NCI-H1105 (cell line): ENCODE results near the gene C19orf47.

ENCODE experiments used
- DNase-seq: peaks from one replicate; lab custom pipeline; 2025; lab: John Stamatoyannopoulos, UW

The C19orf47 gene, protein sequence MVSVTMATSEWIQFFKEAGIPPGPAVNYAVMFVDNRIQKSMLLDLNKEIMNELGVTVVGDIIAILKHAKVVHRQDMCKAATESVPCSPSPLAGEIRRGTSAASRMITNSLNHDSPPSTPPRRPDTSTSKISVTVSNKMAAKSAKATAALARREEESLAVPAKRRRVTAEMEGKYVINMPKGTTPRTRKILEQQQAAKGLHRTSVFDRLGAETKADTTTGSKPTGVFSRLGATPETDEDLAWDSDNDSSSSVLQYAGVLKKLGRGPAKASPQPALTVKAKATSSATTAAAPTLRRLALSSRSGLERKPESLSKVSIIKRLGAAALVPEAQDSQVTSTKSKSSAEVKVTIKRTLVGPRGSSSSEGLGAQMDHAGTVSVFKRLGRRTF

DNA sequence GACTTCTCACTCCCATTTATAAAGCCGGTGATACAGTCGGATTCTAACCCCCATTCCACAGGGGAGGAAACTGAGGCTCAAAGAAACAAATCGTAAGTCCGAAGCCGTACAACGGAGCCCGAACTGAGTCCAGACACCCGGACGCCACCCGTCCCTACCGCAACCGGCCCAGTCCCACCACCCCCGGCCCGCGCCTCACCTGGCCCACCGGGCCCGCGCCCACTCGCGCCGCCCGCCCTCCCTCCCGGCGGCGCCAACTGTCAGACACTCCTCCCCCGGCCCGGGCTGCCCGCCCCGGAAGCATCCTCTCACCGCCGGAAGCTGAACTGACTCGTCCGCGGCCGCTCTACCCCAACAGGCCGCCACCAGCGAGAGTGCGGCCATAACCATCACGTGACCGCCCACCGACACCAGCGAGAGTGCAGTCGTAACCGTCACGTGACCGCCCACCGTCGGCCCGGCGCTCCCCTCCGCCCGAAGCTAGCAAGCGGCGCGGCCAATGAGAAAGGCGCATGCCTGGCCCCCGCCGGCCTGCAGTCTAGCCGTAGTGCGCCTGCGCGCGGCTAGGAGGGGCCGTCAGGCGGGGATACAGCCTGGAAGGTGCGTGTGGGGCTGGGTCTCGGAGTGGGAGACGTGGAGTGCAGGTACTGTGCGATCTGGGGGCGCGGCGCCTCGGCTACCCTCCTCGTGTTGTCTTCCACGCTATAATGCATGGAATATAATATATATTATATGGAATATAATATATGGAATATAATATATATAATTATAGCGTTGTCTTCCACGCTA, at the start of gene C19orf47, which contains the start of gene PLD3:
Gene C19orf47 (minus strand): TSS at position 273 of the 789 bp plus-strand sequence. CDS start 6,540 bp downstream, outside the sequence.
Gene PLD3 (plus strand): TSS at position 571 of the 789 bp plus-strand sequence. CDS start 17,789 bp downstream, outside the sequence.
- peak; percentile 99 for DNase-seq

DNA sequence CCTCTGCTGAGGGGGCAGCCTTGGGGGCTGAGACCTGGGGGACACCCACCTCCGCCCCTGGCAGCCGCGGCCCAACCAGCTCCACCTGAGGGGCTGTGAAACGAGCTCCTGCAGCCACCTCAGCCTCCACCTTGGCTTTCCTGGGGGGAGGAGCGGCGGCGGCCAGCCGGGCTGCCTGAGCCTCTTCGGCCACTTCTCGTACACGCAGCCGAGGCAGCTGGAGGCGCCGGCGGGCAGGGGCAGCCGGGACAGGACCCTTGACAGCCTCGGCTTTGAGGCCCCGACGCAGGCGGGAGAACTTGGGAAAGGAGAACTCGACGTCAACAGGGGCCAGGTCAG, 49.3 kb upstream of the C19orf47 start:
- no peak for DNase-seq

DNA sequence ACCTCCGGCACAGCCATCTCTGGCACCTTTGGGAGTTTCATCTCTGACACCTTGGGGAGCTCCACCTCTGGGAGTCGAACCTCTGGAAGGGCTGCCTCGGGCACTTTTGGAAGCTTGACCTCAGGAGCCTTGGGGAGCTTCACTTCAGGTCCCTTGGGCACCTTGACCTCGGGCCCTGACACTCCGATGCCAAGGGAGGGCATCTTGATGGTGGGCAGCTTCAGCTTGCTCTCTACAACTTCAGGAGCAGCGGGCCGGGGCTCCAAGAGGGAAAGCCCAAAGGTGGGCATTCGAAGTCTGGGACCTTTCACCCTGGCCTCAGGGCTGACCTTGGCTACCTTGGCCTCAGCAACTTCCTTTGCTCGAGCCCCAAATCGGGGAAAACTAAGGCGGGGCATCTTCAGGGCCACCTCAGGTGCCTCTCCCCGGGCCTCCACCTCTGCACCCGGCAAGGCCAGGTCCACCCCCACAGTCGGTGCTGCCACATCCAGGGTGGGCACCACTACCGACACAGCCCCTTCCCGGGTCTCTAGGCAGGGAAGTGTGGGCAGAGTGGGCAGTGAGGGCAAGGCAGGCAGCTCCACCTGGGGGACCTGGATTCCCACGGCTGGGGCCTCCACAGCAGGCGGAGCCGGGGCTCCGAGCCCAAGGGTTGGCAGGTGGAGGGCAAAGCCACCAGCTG, 48.8 kb upstream of the C19orf47 start:
- DNase-seq: no peak

DNA sequence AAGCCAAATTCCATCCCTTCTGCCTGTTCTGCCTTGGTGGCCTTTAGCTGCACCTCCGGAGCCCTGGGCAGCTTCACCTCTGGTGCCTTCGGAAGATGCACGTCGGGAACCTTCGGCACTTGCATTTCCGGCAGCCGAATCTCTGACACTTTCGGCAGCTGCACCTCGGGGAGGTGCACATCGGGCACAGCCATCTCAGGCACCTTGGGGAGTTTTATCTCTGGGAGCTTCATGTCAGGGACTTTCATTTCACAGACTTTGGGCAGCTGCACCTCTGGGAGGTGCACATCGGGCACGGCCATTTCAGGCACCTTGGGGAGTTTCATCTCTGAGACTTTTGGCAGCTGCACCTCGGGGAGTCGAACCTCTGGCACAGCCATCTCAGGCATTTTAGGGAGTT, 47.8 kb upstream of the C19orf47 start:
- DNase-seq: no peak

DNA sequence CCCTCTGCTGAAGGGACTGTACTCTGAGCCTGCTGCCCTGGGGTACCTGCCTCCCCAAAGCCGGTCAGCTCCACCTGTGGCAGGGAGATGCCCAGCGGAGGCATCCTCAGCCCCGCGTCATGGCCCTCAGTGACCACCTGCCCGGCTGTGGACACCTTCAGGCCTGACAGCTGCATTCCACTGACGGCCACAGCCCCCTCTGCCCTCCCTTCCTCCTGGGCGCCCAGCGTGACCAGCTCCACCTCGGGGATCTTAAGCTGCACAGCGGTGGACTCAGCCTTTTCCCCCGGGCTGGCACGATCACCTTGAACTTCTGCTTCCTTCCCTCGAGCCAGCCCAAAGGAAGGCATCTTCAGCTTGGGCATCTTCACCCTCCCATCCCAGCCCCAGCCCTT, 46.6 kb upstream of the C19orf47 start:
- no peak for DNase-seq

DNA sequence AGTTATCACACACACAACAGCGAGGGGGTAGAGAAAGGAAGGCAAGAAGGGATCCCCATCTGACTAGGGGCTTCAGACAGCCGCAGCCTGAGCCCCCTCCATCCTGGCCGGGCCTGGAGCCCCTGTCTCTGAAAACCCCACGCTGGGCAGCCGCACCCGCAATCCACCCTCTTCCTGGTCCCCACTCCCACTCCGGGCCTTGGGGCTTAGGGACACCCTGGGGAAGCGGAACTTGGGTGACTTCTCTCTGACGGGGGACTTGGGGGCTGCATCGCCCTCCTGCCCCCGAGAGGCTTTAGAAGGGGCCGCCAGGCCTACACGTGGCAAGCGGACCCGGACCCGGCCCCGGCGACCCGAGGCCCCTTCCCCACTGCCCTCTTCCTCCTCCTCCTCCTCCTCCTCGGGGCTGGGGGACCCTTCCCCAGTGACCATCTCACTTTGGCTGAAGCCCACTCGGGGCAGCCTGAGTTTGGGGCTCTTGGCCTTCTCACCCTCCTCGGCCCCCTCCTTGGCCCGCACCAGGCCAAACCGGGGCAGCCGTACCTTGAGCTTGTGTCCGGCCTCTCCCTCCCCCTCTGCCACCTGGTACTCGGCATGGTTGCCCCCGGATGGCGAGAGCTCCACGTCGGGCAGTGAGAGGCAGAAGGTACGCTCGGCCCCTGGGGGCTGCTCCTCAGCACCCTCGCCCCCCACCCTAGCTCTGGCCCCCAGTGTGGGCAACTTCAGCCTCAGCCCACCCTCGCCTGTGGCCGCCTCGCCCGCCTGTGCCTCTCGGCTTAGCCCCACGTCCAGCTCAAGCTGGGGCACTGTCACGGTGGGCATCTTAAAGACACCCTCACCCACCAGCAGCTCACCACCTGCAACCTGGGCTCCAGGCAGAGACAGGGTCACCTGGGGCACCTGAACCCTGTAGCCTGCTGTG, 46.0 kb upstream of the C19orf47 start:
- no peak for DNase-seq

DNA sequence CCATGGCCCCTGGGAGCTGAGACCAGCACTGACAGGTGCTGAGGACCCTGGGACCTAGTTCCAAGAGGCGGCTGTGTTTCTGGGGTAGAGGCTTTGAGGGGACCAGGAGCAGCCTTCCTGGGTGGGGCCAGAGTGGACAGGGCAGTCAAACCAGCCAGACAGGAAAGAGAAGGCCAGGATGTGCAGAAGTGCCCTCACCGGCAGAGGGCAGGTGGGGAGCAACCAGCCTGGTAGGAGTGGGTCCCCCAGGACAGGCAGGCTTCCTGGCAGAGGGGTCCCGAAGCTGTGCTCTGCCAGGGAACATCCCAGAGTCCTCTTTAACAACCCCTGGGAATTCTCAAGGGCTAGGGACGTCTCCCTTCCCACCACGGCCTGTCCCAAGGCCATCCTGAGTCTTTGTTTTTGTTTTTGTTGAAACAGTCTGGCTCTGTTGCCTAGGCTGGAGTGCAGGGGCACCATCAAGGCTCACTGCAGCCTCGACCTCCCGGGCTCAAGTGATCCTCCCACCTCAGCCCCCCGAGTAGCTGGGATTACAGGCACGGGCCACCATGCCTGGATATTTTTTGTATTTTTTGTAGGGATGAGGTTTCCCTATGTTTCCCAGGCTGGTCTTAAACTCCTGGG, 44.8 kb upstream of the C19orf47 start:
- DNase-seq: no peak

DNA sequence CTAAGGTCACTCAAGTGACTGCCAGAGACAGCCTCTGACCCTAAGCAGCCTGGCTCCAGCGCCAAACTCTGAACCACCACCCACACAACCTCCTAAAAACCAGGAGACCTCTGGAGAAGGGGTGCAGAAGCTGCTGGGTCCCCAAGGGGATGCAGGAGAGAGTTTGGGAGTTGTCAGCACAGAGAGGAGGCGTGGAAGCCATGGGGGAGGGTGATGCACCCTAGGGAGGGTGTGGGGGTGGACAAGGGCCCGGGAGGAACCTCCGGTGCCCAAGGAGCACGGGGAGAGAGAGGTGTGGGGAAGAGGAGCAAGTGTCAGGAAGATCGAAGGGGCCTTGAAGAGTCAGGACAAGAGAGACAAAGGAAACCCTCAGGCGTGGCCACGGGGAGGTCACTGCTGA, 43.9 kb upstream of the C19orf47 start:
- DNase-seq: no peak

DNA sequence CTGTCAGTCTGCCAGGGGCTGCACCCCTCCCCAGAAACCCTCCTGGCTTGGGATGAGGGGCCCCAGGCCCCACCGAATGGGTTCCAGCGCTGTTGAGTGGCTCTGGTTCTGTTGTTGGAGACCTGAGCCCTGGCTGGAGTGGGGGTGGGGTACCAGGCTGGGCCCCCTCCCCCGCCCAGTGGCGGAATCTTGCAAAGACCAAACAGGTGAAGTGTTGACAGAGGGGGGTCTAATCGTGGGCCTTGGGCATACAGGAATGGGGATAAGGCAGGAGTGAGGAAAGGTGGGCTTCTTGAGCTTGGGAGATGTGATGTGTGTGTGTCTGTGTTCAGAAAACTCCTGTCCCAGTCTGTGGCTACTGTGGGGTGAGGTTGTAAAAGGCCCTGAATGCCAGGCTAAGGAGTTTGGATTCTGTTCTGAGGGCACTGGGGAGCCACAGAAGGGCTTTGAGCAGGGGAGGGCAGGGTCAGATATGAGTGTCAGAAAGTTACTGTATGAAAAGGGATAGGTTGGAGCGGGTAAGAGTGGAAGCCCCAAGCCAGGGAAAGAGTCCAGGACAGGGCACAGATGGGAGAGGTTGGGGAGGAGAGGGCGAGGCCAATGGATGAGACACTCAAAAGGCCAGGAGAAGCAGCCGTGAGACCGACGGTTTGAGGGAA, 42.0 kb upstream of the C19orf47 start, which contains the start of gene HIPK4:
Gene HIPK4 (minus strand): TSS at position 98 of the 659 bp plus-strand sequence. CDS start 279 bp downstream, outside the sequence.
- no peak for DNase-seq

DNA sequence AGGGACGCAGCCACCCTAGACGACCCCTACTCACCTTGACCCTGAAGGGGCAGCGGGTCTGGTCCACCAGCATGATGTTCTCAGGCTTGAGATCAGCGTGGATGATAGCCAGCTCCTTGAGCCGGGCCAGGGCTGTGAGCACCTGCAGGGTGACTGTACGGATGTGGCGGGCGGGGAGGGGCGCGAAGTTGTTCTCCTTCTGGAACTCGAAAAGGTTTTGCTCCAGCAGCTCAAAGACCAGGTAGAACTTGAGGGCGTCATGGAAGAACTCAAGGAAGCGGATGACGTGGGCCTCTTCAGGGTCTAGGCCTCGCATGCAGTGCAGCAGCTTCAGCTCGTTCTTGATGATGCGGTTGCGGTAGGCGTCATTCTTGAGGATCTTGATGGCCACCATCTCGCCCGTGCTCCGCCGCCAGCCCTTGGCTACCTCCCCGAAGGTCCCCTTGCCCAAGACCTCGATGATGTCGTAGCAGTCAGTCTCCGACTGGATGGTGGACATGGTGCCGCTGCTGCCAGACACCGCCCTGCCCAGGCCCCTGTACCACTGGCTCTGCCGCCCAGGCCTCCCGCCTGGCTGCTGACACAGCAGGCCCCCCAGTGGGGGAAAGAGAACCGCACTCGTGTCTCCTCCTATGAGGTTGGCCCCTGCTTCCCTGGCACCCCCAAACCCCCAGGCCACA, 41.3 kb upstream of the C19orf47 start:
- DNase-seq: no peak

DNA sequence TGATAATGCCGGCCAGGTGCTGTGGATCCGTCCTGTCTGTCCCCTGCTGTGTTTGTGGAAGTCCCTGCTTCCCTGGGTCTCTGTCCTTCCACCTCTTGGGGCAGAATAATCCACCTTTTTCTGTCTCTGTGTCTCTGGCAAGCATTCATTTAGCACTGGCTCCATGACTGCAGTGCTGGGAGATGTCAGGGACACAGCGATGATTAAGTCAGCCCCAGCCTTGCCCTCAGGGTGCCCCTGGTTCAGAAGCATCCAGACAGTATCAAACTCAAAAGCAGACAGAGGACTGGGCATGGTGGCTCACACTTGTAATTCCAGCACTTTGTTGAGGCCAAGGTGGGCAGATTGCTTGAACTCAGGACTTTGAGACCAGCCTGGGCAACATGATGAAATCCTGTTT, 40.3 kb upstream of the C19orf47 start:
- DNase-seq: no peak

DNA sequence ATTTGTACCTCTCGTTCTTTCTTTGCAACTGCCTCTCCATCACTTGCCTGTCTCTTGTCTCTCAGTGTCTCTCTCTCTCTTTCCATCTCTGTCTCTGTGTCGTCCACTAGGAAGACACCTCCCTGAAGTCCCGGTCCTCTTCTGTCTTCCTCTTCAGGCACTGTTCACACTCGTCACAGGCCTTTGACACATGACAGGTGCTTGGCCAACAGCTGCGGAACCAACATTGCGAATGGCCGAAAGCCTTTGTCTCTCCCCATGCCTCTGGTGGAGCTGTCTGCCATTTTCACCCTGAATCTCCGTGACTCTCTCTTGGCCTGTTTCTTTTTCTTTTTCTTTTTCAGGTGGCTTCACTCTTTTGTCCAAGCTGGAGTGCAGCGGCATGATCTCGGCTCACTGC, 39.0 kb upstream of the C19orf47 start:
- DNase-seq: no peak

DNA sequence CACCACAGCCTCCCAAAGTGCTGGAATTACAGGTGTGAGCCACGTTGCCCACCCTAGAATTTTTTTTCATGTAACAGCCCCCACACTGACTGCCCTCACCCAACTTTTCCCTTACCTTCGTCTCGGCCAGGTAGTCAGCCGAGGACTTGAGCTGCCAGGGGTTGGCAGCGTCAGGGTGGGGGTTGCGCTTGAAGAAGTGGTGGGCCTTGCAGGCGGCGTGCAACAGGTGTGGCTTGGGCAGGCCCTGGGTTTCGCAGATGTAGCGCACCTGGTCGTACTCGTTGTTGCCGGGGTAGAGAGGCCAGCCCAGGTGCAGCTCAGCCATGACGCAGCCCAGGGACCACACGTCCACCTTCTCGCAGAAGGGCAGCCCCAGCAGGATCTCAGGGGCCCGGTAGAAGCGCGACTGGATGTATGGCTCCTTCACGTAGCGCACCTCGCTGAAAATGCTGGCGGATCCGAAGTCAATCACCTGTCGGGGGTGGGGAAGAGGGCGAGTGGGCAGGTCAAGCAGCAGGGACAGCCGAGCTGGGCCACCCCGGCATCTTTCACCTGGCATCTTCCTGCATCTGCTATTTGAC, 35.6 kb upstream of the C19orf47 start:
- no peak for DNase-seq

DNA sequence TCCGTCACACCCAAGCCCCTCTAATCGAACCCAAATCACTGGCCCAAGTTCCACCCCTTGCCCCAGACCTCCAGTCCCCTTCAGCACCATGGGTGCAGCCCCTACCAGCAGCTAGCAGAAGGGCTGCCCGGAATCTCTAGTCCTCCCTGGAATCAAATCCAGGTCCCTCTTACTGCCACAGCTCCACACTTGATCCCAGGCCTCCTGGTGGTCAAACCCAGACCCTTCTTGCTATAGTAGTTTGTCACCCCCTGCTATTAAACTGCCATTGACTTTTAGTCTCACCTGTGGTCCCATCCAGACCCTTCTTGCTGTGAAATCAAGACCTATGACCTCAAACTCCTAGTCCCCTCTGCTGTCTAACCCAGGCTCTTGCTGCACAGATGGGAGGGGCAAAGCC, 33.1 kb upstream of the C19orf47 start:
- no peak for DNase-seq

DNA sequence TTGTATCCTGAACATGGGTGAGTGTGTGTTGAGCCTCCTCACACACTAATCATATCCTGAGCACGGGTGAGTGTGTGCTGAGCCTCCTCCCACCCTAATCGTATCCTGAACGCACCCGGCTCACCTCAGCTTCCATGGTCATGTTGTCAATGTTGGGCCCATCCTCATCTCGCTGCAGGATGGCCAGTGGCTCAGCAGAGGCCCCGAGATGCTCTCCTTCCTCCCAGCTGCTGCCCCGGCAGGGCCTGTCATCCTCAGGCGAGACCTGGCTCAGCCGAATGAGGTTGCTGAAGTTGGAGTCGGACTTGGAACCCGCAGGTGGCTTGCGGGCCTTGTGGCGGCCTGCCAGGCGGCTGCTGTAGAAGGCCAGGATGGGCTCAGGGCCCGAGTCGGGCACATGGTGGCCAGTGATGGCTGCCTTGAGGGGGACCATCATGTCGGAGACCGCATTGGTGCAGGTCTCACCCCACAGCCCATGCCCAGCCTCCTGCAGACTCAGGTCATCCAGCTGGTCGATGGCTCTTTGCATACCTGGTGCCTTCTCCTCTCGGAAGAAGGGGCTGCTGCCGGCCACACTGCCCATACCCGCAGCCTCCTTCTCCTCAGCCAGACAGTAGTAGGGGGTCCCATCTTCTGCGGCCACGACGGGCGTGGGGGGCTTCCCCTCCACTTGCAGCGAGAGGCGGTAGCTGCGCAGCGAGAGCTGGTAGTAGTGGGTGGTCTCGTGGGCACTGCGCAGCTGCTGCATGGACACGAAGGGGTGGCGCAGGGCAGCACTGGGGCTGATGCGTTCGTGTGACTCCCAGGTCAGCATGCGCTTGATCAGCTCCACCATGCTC, 32.2 kb upstream of the C19orf47 start:
- DNase-seq: no peak

DNA sequence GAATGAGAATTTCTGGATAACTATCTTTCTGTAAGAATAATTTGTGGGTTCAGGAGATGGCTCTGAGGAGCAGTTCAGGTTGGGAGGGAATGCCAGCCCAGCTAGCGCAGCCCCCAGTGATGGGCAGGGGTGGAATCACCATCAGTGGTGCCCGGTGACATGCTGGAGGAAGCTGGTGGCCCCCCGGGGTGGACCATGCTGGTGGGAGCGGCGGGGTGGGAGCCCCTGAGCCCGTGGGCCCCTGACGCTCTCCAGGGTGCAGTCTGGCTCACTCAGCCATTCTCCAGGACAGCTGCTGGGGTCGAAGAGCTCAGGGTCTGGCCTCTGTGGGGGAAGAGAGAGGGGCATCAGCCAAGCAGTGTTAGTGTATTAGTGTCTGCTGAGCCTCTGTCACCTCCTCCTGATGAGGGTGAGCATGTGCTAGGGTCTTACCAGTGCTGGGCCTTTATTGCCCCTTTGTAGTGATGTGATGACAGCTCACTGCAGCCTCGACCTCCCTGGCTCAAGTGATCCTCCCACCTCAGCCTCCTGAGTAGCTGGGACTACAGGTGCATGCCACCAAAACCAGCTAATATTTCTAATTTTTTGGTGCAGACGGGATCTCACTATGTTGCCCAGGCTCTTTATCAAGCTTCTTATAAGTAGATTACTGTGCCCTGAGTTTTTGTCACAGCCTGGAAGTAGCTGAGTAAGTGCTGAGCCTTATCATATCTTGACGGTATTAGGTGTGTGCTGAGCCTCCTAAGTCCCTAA, 31.4 kb upstream of the C19orf47 start:
- no peak for DNase-seq

DNA sequence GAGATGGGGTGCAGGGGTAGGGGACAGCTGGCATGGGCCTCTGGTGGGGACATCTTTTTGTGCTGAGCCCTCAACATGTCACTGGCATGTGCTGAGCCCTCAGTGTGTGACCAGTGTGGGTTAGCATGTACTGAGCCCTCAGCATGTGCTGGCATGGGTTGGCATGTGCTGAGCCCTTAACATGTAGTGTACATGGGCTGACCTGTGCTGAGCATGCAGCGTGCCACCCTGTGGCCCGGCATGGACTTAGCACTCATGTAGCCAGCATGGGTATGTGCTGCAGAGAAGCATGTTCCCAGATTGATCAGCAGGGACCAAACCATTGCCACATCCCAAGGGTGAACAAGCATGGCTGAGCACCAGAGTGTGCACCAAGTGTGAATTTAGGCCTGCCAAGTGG, 30.3 kb upstream of the C19orf47 start:
- no peak for DNase-seq

DNA sequence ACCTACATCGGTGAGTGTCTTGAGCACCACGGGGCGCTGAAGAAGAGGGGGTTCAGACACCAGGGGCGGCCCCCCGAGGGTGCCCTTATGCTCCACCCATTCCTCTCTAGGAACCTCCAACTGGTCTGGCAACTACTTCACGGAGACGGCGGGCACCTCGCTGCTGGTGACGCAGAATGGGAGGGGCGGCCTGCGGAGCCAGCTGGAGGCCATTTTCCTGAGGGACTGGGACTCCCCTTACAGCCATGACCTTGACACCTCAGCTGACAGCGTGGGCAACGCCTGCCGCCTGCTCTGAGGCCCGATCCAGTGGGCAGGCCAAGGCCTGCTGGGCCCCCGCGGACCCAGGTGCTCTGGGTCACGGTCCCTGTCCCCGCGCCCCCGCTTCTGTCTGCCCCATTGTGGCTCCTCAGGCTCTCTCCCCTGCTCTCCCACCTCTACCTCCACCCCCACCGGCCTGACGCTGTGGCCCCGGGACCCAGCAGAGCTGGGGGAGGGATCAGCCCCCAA, 29.7 kb upstream of the C19orf47 start:
- DNase-seq: no peak
